Breast epithelium (tissue), 4 donors: ENCODE data around the gene REPIN1. TPM values are rescaled to one million over a fixed set of nuclear protein-coding genes. Genes with fewer than 3 reads are reported as not detected.
A peak's percentile ranks its signal among the peaks of the same experiment; 100 is the strongest.

Experiments
- DNase-seq, 2 donors: peaks; one replicate each; pipeline ENCODE4 v3.0.0-alpha.2; 2019; ENCODE audit warnings: low spot score in 2 of 2
- H3K27ac ChIP-seq, 2 donors: fragments of 200-600 bp; sonication (generic) in 1 of 2; one replicate each; pipeline ENCODE4 v1.5.1; 2016 to 2019; ENCODE audit warnings: mild to moderate bottlenecking in 1 of 2
- H3K27me3 ChIP-seq, 2 donors: fragments of 200-600 bp; sonication (generic) in 1 of 2; one replicate each; pipeline versions ENCODE4 v1.5.1 to v1.6.0; 2017 to 2019; ENCODE audit warnings: control low read depth in 1 of 2, mild to moderate bottlenecking in 1 of 2
- H3K36me3 ChIP-seq: fragments of 200-600 bp; one replicate; pipeline ENCODE4 v1.5.1; 2019
- H3K4me1 ChIP-seq, 2 donors: fragments of 200-600 bp; sonication (generic); one replicate each; pipeline ENCODE4 v1.5.1; 2016 to 2019; ENCODE audit warnings: control low read depth in 1 of 2
- H3K4me3 ChIP-seq, 3 donors: fragments of 200-600 bp; sonication (generic); 1 replicate in 2 of 3; 2 replicates in 1 of 3; pipeline ENCODE4 v1.5.1; 2016 to 2019; ENCODE audit warnings: mild to moderate bottlenecking in 3 of 3, moderate library complexity in 2 of 3
- H3K9me3 ChIP-seq, 2 donors: fragments of 200-600 bp; sonication (generic) in 1 of 2; one replicate each; pipeline ENCODE4 v1.5.1; 2016 to 2019; ENCODE audit warnings: control low read depth in 1 of 2
- POLR2A ChIP-seq: fragments of 450-650 bp; IDR thresholded peaks from one replicate; pipeline ENCODE4 v1.6.1; 2016; ENCODE audit warnings: antibody characterized with exemption, mild to moderate bottlenecking, moderate library complexity
- POLR2AphosphoS5 ChIP-seq, 3 donors: sonication (generic); formaldehyde crosslinking; IDR thresholded peaks; one replicate each; pipeline ENCODE4 v1.6.1; 2017; ENCODE audit warnings: antibody characterized with exemption in 3 of 3
- intact Hi-C: fragments of 100-400 bp; cut with DNase I; formaldehyde crosslinking; loops from one replicate; pipeline ENCODE4 v1.15.1; 2023; ENCODE audit warnings: low total_unique reads
- total RNA-seq, 3 donors: library from RNA; depleted of rRNA; stranded (reverse); fragments of >200 nt; gene quantifications; one replicate each; pipeline ENCODE4 v1.1.0, GENCODE V29; 2016
- TF ChIP-seq, protein P1 (sequence below), 3 donors: fragments of 450-650 bp; IDR thresholded peaks; one replicate each; pipeline ENCODE4 v1.5.1; 2016 to 2017; ENCODE audit warnings: antibody characterized with exemption in 3 of 3, mild to moderate bottlenecking in 3 of 3, moderate library complexity in 3 of 3

REPIN1 gene
- total RNA-seq, 3 donors from 2014 or later: 43.7 to 70.8 (median 68.2) TPM

DNA sequence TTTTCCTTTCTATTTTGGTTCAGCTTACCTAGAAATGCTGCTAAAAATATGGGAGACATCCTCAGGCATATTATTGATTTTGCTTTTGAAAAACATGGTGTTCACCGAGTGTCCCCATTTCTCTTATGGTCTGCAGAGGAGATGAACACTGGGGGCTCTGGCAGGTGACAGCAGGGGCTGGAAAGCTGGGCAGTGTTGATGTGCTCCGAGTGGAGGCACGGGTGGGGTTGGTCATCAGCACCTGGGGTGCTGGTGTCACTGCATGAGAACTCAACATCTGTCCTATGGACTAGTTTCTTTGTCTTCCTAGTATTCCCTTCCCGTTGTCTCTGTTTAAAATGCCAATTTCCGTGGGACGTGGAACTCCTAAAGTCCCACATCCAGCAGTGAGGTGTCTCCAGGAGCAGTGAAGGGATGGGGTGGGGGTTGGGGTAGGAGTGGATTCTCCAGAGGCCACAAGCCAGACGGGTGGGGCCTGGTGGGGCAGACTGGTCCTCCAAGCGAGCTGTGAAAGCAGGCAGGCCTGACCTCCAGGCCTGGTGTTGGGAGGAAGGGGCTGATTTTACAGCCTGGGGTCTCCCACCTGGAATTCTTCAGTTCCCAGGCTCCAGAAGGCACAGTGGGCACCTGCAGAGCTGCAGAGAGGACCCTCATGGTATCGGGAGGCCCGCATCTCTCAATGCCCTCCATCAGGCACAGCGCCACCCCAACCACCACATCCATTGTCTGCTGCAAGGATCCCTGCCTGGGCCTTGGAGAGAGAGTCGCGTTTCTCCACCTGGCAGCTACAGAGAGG, 35.0 kb downstream of the REPIN1 start:
- Histone ChIP-seq H3K9me3 (no peaks in the 10 kb centered on the region), H3K4me3 (no peak overlapping the region), H3K4me1 (peaks cover 0 to 5% of the 10 kb centered on the region in 2 donors), H3K36me3 (no peaks in the 10 kb centered on the region), H3K27ac (peak overlapping the region in 1 of 2 donors; percentile 93), H3K27me3 (no peaks in the 10 kb centered on the region)
- peak in 1 of 2 donors; percentile 47 for DNase-seq
- intact Hi-C loops: no loop called here
- TF ChIP-seq, protein P1, sequence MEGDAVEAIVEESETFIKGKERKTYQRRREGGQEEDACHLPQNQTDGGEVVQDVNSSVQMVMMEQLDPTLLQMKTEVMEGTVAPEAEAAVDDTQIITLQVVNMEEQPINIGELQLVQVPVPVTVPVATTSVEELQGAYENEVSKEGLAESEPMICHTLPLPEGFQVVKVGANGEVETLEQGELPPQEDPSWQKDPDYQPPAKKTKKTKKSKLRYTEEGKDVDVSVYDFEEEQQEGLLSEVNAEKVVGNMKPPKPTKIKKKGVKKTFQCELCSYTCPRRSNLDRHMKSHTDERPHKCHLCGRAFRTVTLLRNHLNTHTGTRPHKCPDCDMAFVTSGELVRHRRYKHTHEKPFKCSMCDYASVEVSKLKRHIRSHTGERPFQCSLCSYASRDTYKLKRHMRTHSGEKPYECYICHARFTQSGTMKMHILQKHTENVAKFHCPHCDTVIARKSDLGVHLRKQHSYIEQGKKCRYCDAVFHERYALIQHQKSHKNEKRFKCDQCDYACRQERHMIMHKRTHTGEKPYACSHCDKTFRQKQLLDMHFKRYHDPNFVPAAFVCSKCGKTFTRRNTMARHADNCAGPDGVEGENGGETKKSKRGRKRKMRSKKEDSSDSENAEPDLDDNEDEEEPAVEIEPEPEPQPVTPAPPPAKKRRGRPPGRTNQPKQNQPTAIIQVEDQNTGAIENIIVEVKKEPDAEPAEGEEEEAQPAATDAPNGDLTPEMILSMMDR (IDR thresholded peaks at IDR 0.05): no peak
- no peak for TF ChIP-seq POLR2AphosphoS5 (IDR thresholded peaks at IDR 0.05)
- no peak for TF ChIP-seq POLR2A

DNA sequence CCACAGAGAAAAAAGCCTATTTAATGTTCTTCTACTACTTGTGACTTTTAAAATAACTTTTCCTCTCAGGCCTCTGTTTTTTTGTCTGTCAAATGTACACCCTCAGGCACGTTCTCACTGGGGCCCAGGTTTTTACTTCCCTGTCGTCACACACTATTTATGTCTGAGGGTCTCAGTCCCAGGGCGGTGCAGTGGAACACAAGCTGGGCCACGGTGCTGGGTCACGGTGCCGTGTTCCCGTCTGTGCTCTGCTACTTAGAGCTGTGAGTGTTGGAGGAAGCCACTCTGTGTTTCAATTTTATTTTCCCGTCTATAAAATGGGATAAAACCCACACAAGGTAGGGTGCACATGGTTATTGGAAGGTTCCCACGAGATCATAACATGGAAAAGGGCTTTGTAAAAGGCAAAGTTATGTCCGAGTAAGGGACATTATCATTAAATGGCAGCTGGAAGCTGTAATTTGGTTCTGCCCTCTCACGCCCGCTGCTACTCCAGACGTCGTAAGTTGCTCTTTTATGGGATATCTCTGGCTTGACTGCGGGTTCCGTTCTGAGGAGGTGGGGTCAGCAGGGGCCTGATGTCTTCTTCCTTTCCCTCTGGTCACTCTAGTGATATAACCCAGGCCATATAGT, 35.7 kb downstream of the REPIN1 start:
- peak in 1 of 2 donors; percentile 38 for DNase-seq
- Histone ChIP-seq H3K4me3 (peak overlapping the region; percentile 71 to 78 (median 74)), H3K36me3 (no peaks in the 10 kb centered on the region), H3K27ac (peak overlapping the region; percentile 87 to 93), H3K27me3 (no peaks in the 10 kb centered on the region), H3K4me1 (peaks cover 0 to 5% of the 10 kb centered on the region in 2 donors), H3K9me3 (no peaks in the 10 kb centered on the region)
- TF ChIP-seq, protein P1 (IDR thresholded peaks at IDR 0.05): no peak
- TF ChIP-seq POLR2AphosphoS5 (IDR thresholded peaks at IDR 0.05) (no peak), POLR2A (no peak)
- intact Hi-C loops: no loop called here

DNA sequence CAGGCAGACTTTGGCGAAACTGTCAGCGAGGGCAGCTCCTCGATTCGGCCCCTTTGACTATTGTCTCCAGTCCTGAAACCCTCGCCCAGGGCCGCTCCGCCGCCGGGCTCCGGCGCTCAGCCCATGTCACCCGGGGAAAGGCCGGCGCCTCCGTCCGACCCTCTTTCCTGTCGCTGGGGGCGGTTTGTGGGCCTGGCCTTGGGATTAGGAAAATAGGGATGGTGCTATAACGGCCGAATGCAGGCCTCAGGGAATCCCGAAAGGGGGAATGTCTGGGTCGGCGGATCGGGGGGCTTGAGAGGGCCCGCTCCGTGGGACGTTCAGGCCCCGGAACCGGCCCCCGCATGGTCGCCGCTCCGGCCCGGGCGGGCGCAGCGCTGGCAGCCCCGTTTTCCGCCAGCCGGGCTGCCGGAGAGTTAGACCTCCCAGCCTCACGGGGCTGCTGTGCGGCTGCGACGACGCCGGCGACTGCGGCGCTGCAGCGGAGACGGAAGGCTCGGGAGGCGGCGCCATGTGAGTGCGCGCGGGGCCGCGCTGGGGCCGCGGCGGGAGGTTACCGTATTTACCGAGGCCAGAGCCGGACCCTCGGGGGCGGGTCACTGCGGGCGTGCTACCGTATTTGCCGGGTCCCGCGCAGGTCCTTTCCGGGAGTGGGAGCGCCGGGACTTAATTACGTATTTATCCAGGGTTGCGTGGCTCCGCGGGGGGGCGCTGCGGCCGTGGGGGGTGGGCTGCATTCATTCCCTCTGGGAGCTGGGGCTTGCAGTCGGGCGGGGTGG, 36.4 kb downstream of the REPIN1 start:
- peak in 2 of 3 donors; percentile 52 to 57 for TF ChIP-seq POLR2AphosphoS5 (IDR thresholded peaks at IDR 0.05)
- TF ChIP-seq, protein P1 (IDR thresholded peaks at IDR 0.05): peak in 1 of 3 donors; percentile 15
- TF ChIP-seq POLR2A: peak; percentile 49
- intact Hi-C loops: no loop called here
- H3K4me3 ChIP-seq: peak overlapping the region; percentile 71 to 78 (median 74)
- H3K4me1 ChIP-seq: peaks cover 0 to 5% of the 10 kb centered on the region in 2 donors
- H3K27ac ChIP-seq: peak overlapping the region; percentile 87 to 93
- H3K9me3 ChIP-seq: no peaks in the 10 kb centered on the region
- DNase-seq: peak; percentile 71 to 87
- H3K36me3 ChIP-seq: no peaks in the 10 kb centered on the region
- H3K27me3 ChIP-seq: no peaks in the 10 kb centered on the region

DNA sequence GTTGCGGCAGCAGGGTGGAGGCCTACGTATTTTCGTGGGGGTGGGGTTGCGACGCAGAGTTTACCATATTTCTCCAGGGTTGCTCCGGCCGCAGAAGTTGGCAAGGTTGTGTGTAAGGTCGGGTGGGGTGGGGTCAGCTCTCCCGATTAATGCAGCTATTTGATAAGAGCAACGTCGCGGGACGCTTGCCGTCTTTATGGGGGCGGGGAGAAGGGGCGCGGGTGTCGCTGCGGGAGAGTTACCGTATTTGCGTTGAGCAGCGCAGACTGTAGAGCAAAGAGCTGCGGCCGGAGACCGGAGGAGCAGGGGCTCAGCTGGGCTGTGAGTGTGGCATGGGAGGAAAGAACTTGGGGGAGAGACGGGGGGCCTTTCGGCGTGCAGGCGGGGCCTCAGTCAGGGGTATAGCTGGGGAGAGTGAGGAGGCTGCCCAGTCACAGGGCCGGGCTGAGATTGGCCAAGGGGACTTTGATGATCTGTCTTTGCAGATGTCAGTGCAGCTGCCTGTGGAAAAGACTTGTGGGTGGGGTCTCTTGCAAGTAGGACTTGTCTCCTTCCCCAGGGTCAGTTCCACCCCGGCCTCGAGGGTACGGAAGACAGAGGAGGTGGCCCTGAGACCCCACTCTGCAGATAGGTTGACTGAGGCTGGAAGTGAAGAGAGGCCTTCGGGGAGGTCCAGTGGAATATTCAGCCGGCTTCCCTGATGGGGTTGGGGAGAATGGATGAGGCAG, 37.1 kb downstream of the REPIN1 start:
- peak overlapping the region; percentile 87 to 93 for H3K27ac ChIP-seq
- no peaks in the 10 kb centered on the region for H3K27me3 ChIP-seq
- H3K9me3 ChIP-seq: no peaks in the 10 kb centered on the region
- peak overlapping the region; percentile 71 to 78 (median 74) for H3K4me3 ChIP-seq
- intact Hi-C loops: no loop called here
- no peak for DNase-seq
- H3K36me3 ChIP-seq: no peaks in the 10 kb centered on the region
- H3K4me1 ChIP-seq: peaks cover 0 to 5% of the 10 kb centered on the region in 2 donors
- no peak for TF ChIP-seq POLR2AphosphoS5 (IDR thresholded peaks at IDR 0.05)
- TF ChIP-seq, protein P1 (IDR thresholded peaks at IDR 0.05): no peak
- TF ChIP-seq POLR2A: no peak
